CD14-positive monocyte (primary cell): ENCODE results near the gene PCCB. TPM values are rescaled to one million over a fixed set of nuclear protein-coding genes. Genes with fewer than 3 reads are reported as not detected.

ENCODE experiments used
- DNase-seq, 3 donors: peaks; one replicate each; pipeline ENCODE4 v3.0.0-alpha.2; 2011 to 2022
- H2AFZ ChIP-seq: 2 replicates; pipeline ENCODE4 v1.6.0; 2012; ENCODE audit warnings: mild to moderate bottlenecking, low read depth, low read length, inconsistent platforms; ENCODE audit not compliant: insufficient read depth, poor library complexity, severe bottlenecking
- H3K27ac ChIP-seq, 2 donors: 1 replicate in 1 of 2; 2 replicates in 1 of 2; pipeline ENCODE4 v1.5.1; 2012 to 2013; ENCODE audit warnings: low read length in 2 of 2, control low read depth in 1 of 2, inconsistent platforms in 1 of 2, low read depth in 1 of 2, mild to moderate bottlenecking in 1 of 2
- H3K27me3 ChIP-seq, 2 donors: one replicate each; pipeline versions ENCODE4 v1.6.0 to v1.6.1; 2011 to 2013; ENCODE audit warnings: low read length in 2 of 2; ENCODE audit not compliant: control insufficient read depth in 2 of 2, insufficient read depth in 2 of 2
- H3K36me3 ChIP-seq, 2 donors: replicated peaks in 1 of 2; 1 replicate in 1 of 2; 2 replicates in 1 of 2; pipeline versions ENCODE4 v1.5.1 to v1.6.1; 2012 to 2013; ENCODE audit warnings: low read length in 2 of 2, control low read depth in 1 of 2, inconsistent platforms in 1 of 2, mild to moderate bottlenecking in 1 of 2; ENCODE audit not compliant: insufficient read depth in 2 of 2, control insufficient read depth in 1 of 2
- H3K4me1 ChIP-seq, 2 donors: 1 replicate in 1 of 2; 2 replicates in 1 of 2; pipeline versions ENCODE4 v1.5.1 to v1.6.1; 2012 to 2013; ENCODE audit warnings: low read length in 2 of 2, control low read depth in 1 of 2, inconsistent platforms in 1 of 2, mild to moderate bottlenecking in 1 of 2, moderate library complexity in 1 of 2; ENCODE audit not compliant: insufficient read depth in 2 of 2, control insufficient read depth in 1 of 2
- H3K4me2 ChIP-seq: replicated peaks from 2 replicates; pipeline ENCODE3; 2012; ENCODE audit warnings: low read length, moderate library complexity, mild to moderate bottlenecking; ENCODE audit not compliant: poor library complexity, severe bottlenecking; ENCODE audit errors: extremely low read depth
- H3K4me3 ChIP-seq, 3 experiments: fragments of 200-600 bp in 1 of 3; sonication (generic) in 1 of 3; replicated peaks in 1 of 3; 1 replicate in 2 of 3; 2 replicates in 1 of 3; pipeline ENCODE4 v1.5.1; 2011 to 2013; ENCODE audit warnings: low read length in 3 of 3, mild to moderate bottlenecking in 3 of 3, control low read depth in 2 of 3, low read depth in 2 of 3, inconsistent platforms in 1 of 3, moderate library complexity in 1 of 3
- H3K79me2 ChIP-seq: 2 replicates; pipeline ENCODE4 v1.6.0; 2012; ENCODE audit warnings: mild to moderate bottlenecking, control low read depth, inconsistent platforms, low read length, moderate library complexity; ENCODE audit not compliant: insufficient read depth
- H3K9ac ChIP-seq: 2 replicates; pipeline ENCODE4 v1.6.0; 2017; ENCODE audit warnings: low read length, mild to moderate bottlenecking; ENCODE audit not compliant: insufficient read depth, poor library complexity, severe bottlenecking
- H3K9me3 ChIP-seq, 2 donors: replicated peaks in 1 of 2; 1 replicate in 1 of 2; 2 replicates in 1 of 2; pipeline versions ENCODE4 v1.5.1 to v1.6.1; 2012 to 2013; ENCODE audit warnings: low read length in 2 of 2, control low read depth in 1 of 2; ENCODE audit not compliant: control insufficient read depth in 1 of 2, insufficient read depth in 1 of 2
- H4K20me1 ChIP-seq: 2 replicates; pipeline ENCODE4 v1.6.0; 2012; ENCODE audit warnings: mild to moderate bottlenecking, low read length, control low read depth, moderate library complexity; ENCODE audit not compliant: insufficient read depth
- H3K27ac Mint-ChIP-seq, 7 donors: one replicate each; pipeline ENCODE4 v1.8.0; 2020; ENCODE audit warnings: mild to moderate bottlenecking in 7 of 7, mixed read lengths in 7 of 7, moderate library complexity in 6 of 7, inconsistent platforms in 2 of 7
- H3K27me3 Mint-ChIP-seq, 3 donors: one replicate each; pipeline ENCODE4 v1.8.0; 2021 to 2022; ENCODE audit warnings: low read depth in 3 of 3, mild to moderate bottlenecking in 3 of 3, mixed read lengths in 3 of 3, moderate library complexity in 3 of 3, inconsistent platforms in 1 of 3
- H3K36me3 Mint-ChIP-seq, 2 donors: one replicate each; pipeline ENCODE4 v1.8.0; 2020; ENCODE audit warnings: mixed read lengths in 2 of 2, inconsistent platforms in 1 of 2, mild to moderate bottlenecking in 1 of 2
- H3K4me1 Mint-ChIP-seq: one replicate; pipeline ENCODE4 v1.8.0; 2020; ENCODE audit warnings: mild to moderate bottlenecking, mixed read lengths
- H3K4me3 Mint-ChIP-seq, 2 donors: one replicate each; pipeline ENCODE4 v1.8.0; 2020; ENCODE audit warnings: mild to moderate bottlenecking in 2 of 2, mixed read lengths in 2 of 2, moderate library complexity in 1 of 2
- H3K9me3 Mint-ChIP-seq, 7 donors: one replicate each; pipeline ENCODE4 v1.8.0; 2020 to 2022; ENCODE audit warnings: mixed read lengths in 7 of 7, mild to moderate bottlenecking in 6 of 7, moderate library complexity in 6 of 7, inconsistent platforms in 2 of 7
- WGBS: methylation state at CpG from one replicate; pipeline ENCODE4 v1.1.5; 2013; ENCODE audit warnings: missing lambda C conversion rate; ENCODE audit not compliant: insufficient coverage; 5-methylcytosine and 5-hydroxymethylcytosine counted together
- intact Hi-C, 2 donors: fragments of 100-400 bp; cut with micrococcal nuclease; formaldehyde crosslinking; loops; one replicate each; pipeline versions ENCODE4 v1.15.0 to v1.15.1; 2023
- polyA plus RNA-seq, 3 donors: library from polyadenylated mRNA; depleted of rRNA in 1 of 3; unstranded in 2 of 3; stranded (reverse) in 1 of 3; fragments of 300-500 nt in 2 of 3; fragments of >200 nt in 1 of 3; fragmentation: Illumina TruSeq in 2 of 3; gene quantifications; 1 replicate in 2 of 3; 2 replicates in 1 of 3; pipeline ENCODE4 v1.2.3, GENCODE V29; 2012 to 2021
- TF ChIP-seq, protein P1 (sequence below): fragments of 200-600 bp; IDR thresholded peaks from one replicate; pipeline ENCODE4 v1.8.0; 2022; ENCODE audit warnings: antibody characterized with exemption, mild to moderate bottlenecking

Gene PCCB
- polyA plus RNA-seq, 3 donors = 13.1 to 41.7 (median 31.6) TPM

GRCh38 chr3:136311968-136312367, 61.8 kb downstream of the PCCB start:
- H4K20me1 ChIP-seq = no peaks in the 10 kb centered on the region
- H3K4me1 ChIP-seq = no peaks in the 10 kb centered on the region
- DNase-seq = no peak
- H3K27me3 ChIP-seq = no peaks in the 10 kb centered on the region
- peaks cover 0 to 3% of the 10 kb centered on the region in 2 donors for H3K36me3 ChIP-seq
- Mint-ChIP-seq H3K9me3 (peaks cover 0 to 2% (median 0%) of the 10 kb centered on the region in 7 donors), H3K27me3 (peaks cover 0 to 4% (median 0%) of the 10 kb centered on the region in 3 donors), H3K4me3 (no peak overlapping the region), H3K4me1 (no peaks in the 10 kb centered on the region), H3K36me3 (peaks cover 22 to 29% of the 10 kb centered on the region in 2 donors), H3K27ac (no peak overlapping the region)
- no peak overlapping the region for H3K27ac ChIP-seq
- TF ChIP-seq, protein P1, sequence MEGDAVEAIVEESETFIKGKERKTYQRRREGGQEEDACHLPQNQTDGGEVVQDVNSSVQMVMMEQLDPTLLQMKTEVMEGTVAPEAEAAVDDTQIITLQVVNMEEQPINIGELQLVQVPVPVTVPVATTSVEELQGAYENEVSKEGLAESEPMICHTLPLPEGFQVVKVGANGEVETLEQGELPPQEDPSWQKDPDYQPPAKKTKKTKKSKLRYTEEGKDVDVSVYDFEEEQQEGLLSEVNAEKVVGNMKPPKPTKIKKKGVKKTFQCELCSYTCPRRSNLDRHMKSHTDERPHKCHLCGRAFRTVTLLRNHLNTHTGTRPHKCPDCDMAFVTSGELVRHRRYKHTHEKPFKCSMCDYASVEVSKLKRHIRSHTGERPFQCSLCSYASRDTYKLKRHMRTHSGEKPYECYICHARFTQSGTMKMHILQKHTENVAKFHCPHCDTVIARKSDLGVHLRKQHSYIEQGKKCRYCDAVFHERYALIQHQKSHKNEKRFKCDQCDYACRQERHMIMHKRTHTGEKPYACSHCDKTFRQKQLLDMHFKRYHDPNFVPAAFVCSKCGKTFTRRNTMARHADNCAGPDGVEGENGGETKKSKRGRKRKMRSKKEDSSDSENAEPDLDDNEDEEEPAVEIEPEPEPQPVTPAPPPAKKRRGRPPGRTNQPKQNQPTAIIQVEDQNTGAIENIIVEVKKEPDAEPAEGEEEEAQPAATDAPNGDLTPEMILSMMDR = no peak
- intact Hi-C loops = no loop called here
- H3K4me2 ChIP-seq = no peak overlapping the region
- H3K9ac ChIP-seq = no peak overlapping the region
- no peaks in the 10 kb centered on the region for H3K79me2 ChIP-seq
- no peak overlapping the region for H3K4me3 ChIP-seq
- peaks cover 0 to 1% of the 10 kb centered on the region in 2 donors for H3K9me3 ChIP-seq
- no peak overlapping the region for H2AFZ ChIP-seq
- WGBS = no CpG with 5 or more reads among the region's 5 CpGs

DNA sequence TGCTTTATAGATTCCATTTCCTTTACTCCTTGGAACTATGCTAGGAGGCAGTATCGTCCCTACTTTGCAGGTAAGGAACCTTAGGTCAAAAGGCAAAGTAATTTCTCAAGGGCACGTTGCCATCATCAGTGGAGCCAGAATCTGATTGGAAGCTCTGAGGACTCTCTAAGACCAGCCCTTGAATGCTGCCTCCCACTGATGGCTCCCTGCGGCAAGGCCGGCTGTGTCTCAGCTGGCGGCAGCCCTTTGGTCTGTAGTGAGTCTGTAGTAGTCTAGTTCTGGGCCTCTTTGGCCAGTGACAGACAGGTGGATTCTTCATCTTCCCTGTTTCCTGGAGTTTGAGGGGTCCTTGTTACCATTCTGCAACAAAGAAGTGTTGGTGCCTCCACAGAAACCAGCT, 76.2 kb downstream of the PCCB start:
- peaks cover 11 to 29% (median 27%) of the 10 kb centered on the region in 7 donors for H3K9me3 Mint-ChIP-seq

More for the DNA sequence above, 76.2 kb downstream of the PCCB start:
- Mint-ChIP-seq H3K27me3 (no peaks in the 10 kb centered on the region), H3K27ac (no peak overlapping the region), H3K4me1 (no peaks in the 10 kb centered on the region), H3K36me3 (peaks cover 67 to 79% of the 10 kb centered on the region in 2 donors), H3K4me3 (no peak overlapping the region)
- TF ChIP-seq, protein P1 = no peak
- Histone ChIP-seq H4K20me1 (no peaks in the 10 kb centered on the region), H3K79me2 (no peaks in the 10 kb centered on the region), H3K4me1 (no peaks in the 10 kb centered on the region), H3K27me3 (no peaks in the 10 kb centered on the region), H3K4me2 (no peak overlapping the region), H3K9me3 (peaks cover 8 to 24% of the 10 kb centered on the region in 2 donors), H3K36me3 (peaks cover 23 to 72% of the 10 kb centered on the region in 2 donors), H2AFZ (no peak overlapping the region), H3K4me3 (no peak overlapping the region), H3K9ac (no peak overlapping the region), H3K27ac (no peak overlapping the region)
- intact Hi-C loops = no loop called here
- no peak for DNase-seq
- 100% methylated on average over 5 of the region's 5 CpGs for WGBS
